Measurements from ENCODE around the gene ELOA. TPM values are rescaled to one million over a fixed set of nuclear protein-coding genes. Genes with fewer than 3 reads are reported as not detected.

The ELOA gene
- total and polyA plus RNA-seq, 2 of the 13 experiments (the other 11 are each of a cell fraction or from before 2014, with no cell fraction given) = 14.2 to 28.5 TPM

GRCh38 chr1:23800400-23801337, 57.4 kb downstream of the ELOA start, which contains the start of gene GALE (continued):
- TF ChIP-seq REST (IDR thresholded peaks at IDR 0.05; ENCODE audit: borderline replicate concordance in 1 of 2, low read depth in 1 of 2, low read length in 2 of 2) (peak in 1 of 2 experiments; percentile 50; a peak in 1 of 4 replicates), ERF (CRISPR knock-in tag; IDR thresholded peaks at IDR 0.05) (peak; percentile 64; the same call in 1 of the 2 replicates), NCOR1 (IDR thresholded peaks at IDR 0.05; ENCODE audit: borderline replicate concordance, low read length) (no peak), SMAD3 (CRISPR knock-in tag; IDR thresholded peaks at IDR 0.05) (peak; percentile 65; the same call in 1 of the 2 replicates), ZNF224 (CRISPR knock-in tag; IDR thresholded peaks at IDR 0.05) (peak; percentile 18; the same call in 1 of the 2 replicates), PAXIP1 (CRISPR knock-in tag; conservative IDR thresholded peaks at IDR 0.05) (0 out of 2 replicates have a peak, but pooled peaks have one; percentile 22), HINFP (CRISPR knock-in tag; IDR thresholded peaks at IDR 0.05; ENCODE audit: low read depth) (no peak), ZBTB44 (CRISPR knock-in tag; IDR thresholded peaks at IDR 0.05) (no peak; the same call in 1 of the 2 replicates), ZNF75D (CRISPR knock-in tag; IDR thresholded peaks at IDR 0.05; ENCODE audit: borderline replicate concordance) (no peak), KDM1A (CRISPR knock-in tag; IDR thresholded peaks at IDR 0.05) (no peak), NR2F6 (IDR thresholded peaks at IDR 0.05) (no peak), NR2F6 (CRISPR knock-in tag; IDR thresholded peaks at IDR 0.05) (peak; percentile 30; the same call in 1 of the 2 replicates), KAT8 (CRISPR knock-in tag; IDR thresholded peaks at IDR 0.05) (peak; percentile 84), AGO2 (optimal IDR thresholded peaks at IDR 0.05; ENCODE audit: low read depth, low read length) (peak; percentile 91), RBAK (CRISPR knock-in tag; IDR thresholded peaks at IDR 0.05) (0 out of 2 replicates have a peak, but pooled peaks have one; percentile 17), RFX5 (IDR thresholded peaks at IDR 0.05; ENCODE audit: low read depth, low read length) (no peak), IRF9 (CRISPR knock-in tag; IDR thresholded peaks at IDR 0.05; ENCODE audit: borderline replicate concordance) (peak; percentile 21; the same call in 1 of the 2 replicates)
